Thoracic aorta (tissue), 2 donors: Measurements from ENCODE around the gene DNAJB1. TPM values are rescaled to one million over a fixed set of nuclear protein-coding genes. Genes with fewer than 3 reads are reported as not detected.

ENCODE experiments used
- ATAC-seq: fragments of 150-250 bp; one replicate; pipeline ENCODE4 v1.8.0; 2017; ENCODE audit warnings: low read depth; ENCODE audit not compliant: insufficient number of reproducible peaks, low FRiP score
- DNase-seq: peaks from one replicate; pipeline ENCODE4 v3.0.0-alpha.2; 2020; ENCODE audit warnings: low spot score
- H3K27ac ChIP-seq, 2 donors: fragments of 200-600 bp; sonication (generic); 1 replicate in 1 of 2; 2 replicates in 1 of 2; pipeline ENCODE4 v1.5.1; 2016; ENCODE audit warnings: mild to moderate bottlenecking in 2 of 2, moderate library complexity in 2 of 2
- H3K27me3 ChIP-seq: fragments of 200-600 bp; sonication (generic); replicated peaks from 2 replicates; pipeline ENCODE4 v1.6.0; 2016; ENCODE audit warnings: mild to moderate bottlenecking; ENCODE audit not compliant: insufficient read depth
- H3K36me3 ChIP-seq: fragments of 200-600 bp; sonication (generic); one replicate; pipeline ENCODE4 v1.5.1; 2016
- H3K4me1 ChIP-seq, 2 donors: fragments of 200-600 bp; sonication (generic); 1 replicate in 1 of 2; 2 replicates in 1 of 2; pipeline versions ENCODE4 v1.5.1 to v1.6.0; 2016; ENCODE audit warnings: low read depth in 2 of 2, mild to moderate bottlenecking in 1 of 2; ENCODE audit not compliant: control insufficient read depth in 1 of 2
- H3K4me3 ChIP-seq: fragments of 200-600 bp; sonication (generic); 2 replicates; pipeline ENCODE4 v1.5.1; 2016; ENCODE audit warnings: mild to moderate bottlenecking
- H3K9me3 ChIP-seq: fragments of 200-600 bp; sonication (generic); 2 replicates; pipeline ENCODE4 v1.5.1; 2016
- CTCF ChIP-seq: fragments of 200-600 bp; sonication (generic); IDR thresholded peaks from one replicate; pipeline ENCODE4 v1.5.1; 2019; ENCODE audit warnings: antibody characterized with exemption
- total RNA-seq, 2 donors: library from RNA; depleted of rRNA; stranded (reverse); fragments of >200 nt; gene quantifications; one replicate each; pipeline versions ENCODE4 v1.1.0 to v1.2.3, GENCODE V29; 2016

Gene DNAJB1
- total RNA-seq, 2 donors from 2014 or later, result 50.1 to 50.6 TPM

GRCh38 chr19:14515501-14516047, 2.6 kb downstream of the DNAJB1 start:
- ATAC-seq (no peak), DNase-seq (no peak)
- H3K27me3 ChIP-seq, result no peaks in the 10 kb centered on the region
- H3K36me3 ChIP-seq, result peaks cover 24% of the 10 kb centered on the region
- H3K4me1 ChIP-seq, result peaks cover 30 to 33% of the 10 kb centered on the region in 2 donors
- H3K9me3 ChIP-seq, result no peaks in the 10 kb centered on the region
- no peak overlapping the region for H3K27ac ChIP-seq
- peak overlapping the region; percentile 82 for H3K4me3 ChIP-seq
- TF ChIP-seq CTCF, result no peak

DNA sequence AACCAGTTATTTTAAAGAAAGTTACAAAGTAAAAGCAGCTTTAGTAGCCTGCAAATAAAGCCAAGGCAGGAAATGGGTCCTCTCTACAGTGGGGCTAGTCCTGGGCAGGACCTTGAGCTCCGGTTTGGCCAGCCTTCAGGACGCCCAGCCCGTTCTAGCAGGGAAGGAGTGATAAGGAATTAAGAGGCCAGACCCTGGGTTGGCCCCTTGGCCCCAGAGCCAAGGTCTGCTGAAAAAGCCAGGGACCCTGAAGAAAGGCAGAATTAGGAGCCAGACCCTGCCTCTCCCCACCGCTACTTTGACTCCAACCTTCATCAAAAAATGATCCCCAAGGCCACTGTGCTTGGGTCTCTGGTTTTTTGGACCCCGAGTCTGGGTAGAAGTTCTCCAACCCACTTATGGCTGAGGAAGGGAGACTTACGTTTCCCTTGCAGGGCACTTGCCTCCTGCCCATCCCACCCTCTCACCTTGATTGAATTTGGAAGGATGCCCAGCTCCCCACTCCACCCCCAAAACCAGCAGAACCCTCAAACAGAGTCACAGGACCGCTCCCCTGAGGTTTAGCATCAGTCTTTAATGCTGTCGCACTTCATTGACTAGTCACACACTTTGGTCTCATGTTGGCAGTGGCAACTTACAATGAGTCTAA, 3.9 kb downstream of the DNAJB1 start:
- TF ChIP-seq CTCF, result no peak
- Histone ChIP-seq H3K4me3 (no peak overlapping the region), H3K4me1 (peaks cover 28 to 33% of the 10 kb centered on the region in 2 donors), H3K27me3 (no peaks in the 10 kb centered on the region), H3K9me3 (no peaks in the 10 kb centered on the region), H3K27ac (no peak overlapping the region), H3K36me3 (peaks cover 24% of the 10 kb centered on the region)
- ATAC-seq (no peak), DNase-seq (no peak)

GRCh38 chr19:14512406-14512961, 5.7 kb downstream of the DNAJB1 start:
- Histone ChIP-seq H3K27ac (no peak overlapping the region), H3K36me3 (peaks cover 24% of the 10 kb centered on the region), H3K4me1 (peaks cover 23 to 28% of the 10 kb centered on the region in 2 donors), H3K4me3 (no peak overlapping the region), H3K9me3 (no peaks in the 10 kb centered on the region), H3K27me3 (no peaks in the 10 kb centered on the region)
- ATAC-seq (no peak), DNase-seq (no peak)
- no peak for TF ChIP-seq CTCF

DNA sequence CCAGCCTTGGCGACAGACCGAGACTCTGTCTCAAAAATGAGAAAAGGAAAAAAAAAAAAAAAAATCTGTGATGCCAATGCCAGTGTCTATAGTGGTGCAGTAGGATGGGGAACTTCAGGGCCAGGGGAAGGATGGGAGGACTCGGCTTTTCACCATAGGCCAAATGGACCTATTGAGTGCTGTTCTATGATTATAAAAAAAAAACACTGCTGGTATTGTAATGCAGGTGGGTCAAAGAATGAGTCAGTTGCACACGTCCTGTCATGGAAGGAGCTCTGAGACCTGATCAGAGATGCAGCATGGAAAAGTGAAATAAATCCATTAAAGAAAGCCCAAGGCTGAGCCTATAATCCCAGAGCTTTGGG, 7.0 kb downstream of the DNAJB1 start:
- no peak for TF ChIP-seq CTCF
- no peaks in the 10 kb centered on the region for H3K9me3 ChIP-seq
- ATAC-seq (no peak), DNase-seq (no peak)
- H3K36me3 ChIP-seq, result peaks cover 24% of the 10 kb centered on the region
- H3K4me1 ChIP-seq, result peaks cover 14 to 18% of the 10 kb centered on the region in 2 donors
- H3K27ac ChIP-seq, result no peak overlapping the region
- H3K27me3 ChIP-seq, result no peaks in the 10 kb centered on the region
- H3K4me3 ChIP-seq, result no peak overlapping the region

DNA sequence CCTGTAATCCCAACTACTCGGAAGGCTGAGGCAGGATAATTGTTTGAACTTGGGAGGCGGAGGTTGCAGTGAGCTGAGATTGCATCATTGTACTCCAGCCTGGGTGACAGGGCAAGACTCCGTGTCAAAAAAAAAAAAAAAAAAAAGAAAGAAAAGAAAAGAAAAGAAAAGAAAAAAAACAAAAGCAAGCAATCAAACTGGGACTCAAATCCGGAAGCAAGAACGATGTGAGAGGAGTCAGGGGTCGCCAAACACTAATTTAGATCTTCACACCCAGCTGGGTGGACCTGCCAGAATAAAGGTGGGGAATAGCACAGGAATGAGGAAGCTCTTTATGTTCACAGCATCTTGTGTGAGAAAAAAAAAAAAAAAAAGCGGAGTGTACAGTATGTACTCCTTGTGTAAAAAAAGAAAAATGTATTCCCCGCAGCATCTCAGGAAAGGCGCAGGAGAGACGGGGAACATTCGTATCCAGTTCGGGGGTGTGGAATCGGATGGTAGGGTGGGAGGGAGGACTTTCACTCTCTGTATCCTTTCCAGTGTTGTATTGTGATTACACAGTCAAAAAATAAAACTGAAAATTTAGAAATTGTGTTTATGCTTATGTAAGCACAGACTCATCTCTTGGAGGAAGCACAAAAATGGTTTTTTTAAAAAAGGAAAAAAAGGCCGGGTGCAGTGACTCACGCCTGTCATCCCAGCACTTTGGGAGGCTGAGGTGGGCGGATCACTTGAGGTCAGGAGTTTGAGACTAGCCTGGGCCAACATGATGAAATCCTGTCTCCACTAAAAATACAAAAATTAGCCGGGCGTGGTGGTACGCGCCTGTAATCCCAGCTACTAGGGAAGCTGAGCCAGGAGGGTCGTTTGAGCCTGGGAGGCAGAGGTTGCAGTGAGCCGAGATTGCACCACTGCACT, 7.6 kb downstream of the DNAJB1 start:
- peaks cover 7 to 12% of the 10 kb centered on the region in 2 donors for H3K4me1 ChIP-seq
- peaks cover 18% of the 10 kb centered on the region for H3K36me3 ChIP-seq
- DNase-seq (no peak), ATAC-seq (no peak)
- H3K9me3 ChIP-seq, result no peaks in the 10 kb centered on the region
- TF ChIP-seq CTCF, result no peak
- no peak overlapping the region for H3K27ac ChIP-seq
- no peak overlapping the region for H3K4me3 ChIP-seq
- no peaks in the 10 kb centered on the region for H3K27me3 ChIP-seq
